HepG2 (cell line): ENCODE measurements around the gene EREG. TPM values are rescaled to one million over a fixed set of nuclear protein-coding genes. Genes with fewer than 3 reads are reported as not detected.

ENCODE experiments used
- polyA plus RNA-seq, 8 experiments: library from polyadenylated mRNA; depleted of rRNA in 3 of 8; stranded (reverse) in 7 of 8; unstranded in 1 of 8; fragments of >200 nt; fragmentation: Illumina TruSeq in 4 of 8; extraction: Trizol in 4 of 8; gene quantifications; 2 replicates each; pipeline versions ENCODE4 v1.2.1 to v1.2.3, GENCODE V29; 2011 to 2016; ENCODE audit warnings: low read depth in 4 of 8, missing spikeins in 1 of 8, mixed read lengths in 1 of 8; ENCODE audit not compliant: insufficient read depth in 1 of 8
- total RNA-seq, 5 experiments: library from RNA; depleted of rRNA; stranded (reverse); fragments of >200 nt; fragmentation: Illumina TruSeq; extraction: Trizol; gene quantifications; 2 replicates each; pipeline ENCODE4 v1.2.3, GENCODE V29; 2016; ENCODE audit warnings: low read depth in 1 of 5
- TF ChIP-seq, protein P1 (sequence below): sonication (generic); formaldehyde crosslinking; IDR thresholded peaks from 2 replicates; pipeline ENCODE4 v1.9.0; 2021; ENCODE audit warnings: missing genetic modification reagents, mild to moderate bottlenecking, borderline replicate concordance
- TF ChIP-seq, protein P2 (sequence below): sonication (generic); formaldehyde crosslinking; IDR thresholded peaks from 2 replicates; pipeline ENCODE4 v1.4.0; 2020; ENCODE audit warnings: missing genetic modification reagents
- TF ChIP-seq, protein P3 (sequence below): sonication (generic); formaldehyde crosslinking; IDR thresholded peaks from 2 replicates; pipeline ENCODE4 v1.9.0; 2021; ENCODE audit warnings: missing genetic modification reagents, borderline replicate concordance

EREG gene
- total and polyA plus RNA-seq, 2 of the 13 experiments (the other 11 are each of a cell fraction or from before 2014, with no cell fraction given): 0.11 to 0.13 TPM

DNA sequence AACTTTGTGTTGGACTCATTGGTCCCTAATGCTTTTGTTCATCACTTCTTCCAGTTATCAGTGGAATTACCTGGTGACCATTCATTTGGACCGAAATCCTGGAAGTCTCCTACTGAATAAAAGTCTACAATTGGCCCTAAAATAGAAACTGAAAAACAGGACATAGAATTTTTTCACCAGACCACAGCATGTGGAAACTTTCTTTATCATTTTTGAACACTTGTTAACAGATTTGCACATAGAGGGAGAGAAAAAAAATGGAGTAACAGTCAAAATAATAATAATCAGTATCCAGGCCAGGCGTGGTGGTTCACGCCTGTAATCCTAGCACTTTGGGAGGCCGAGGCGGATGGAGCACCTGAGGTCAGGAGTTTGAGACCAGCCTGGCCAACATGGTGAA, 49.6 kb upstream of the EREG start (continued):
- TF ChIP-seq, protein P1, sequence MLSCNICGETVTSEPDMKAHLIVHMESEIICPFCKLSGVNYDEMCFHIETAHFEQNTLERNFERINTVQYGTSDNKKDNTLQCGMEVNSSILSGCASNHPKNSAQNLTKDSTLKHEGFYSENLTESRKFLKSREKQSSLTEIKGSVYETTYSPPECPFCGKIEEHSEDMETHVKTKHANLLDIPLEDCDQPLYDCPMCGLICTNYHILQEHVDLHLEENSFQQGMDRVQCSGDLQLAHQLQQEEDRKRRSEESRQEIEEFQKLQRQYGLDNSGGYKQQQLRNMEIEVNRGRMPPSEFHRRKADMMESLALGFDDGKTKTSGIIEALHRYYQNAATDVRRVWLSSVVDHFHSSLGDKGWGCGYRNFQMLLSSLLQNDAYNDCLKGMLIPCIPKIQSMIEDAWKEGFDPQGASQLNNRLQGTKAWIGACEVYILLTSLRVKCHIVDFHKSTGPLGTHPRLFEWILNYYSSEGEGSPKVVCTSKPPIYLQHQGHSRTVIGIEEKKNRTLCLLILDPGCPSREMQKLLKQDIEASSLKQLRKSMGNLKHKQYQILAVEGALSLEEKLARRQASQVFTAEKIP (CRISPR knock-in tag): no peak
- TF ChIP-seq, protein P2, sequence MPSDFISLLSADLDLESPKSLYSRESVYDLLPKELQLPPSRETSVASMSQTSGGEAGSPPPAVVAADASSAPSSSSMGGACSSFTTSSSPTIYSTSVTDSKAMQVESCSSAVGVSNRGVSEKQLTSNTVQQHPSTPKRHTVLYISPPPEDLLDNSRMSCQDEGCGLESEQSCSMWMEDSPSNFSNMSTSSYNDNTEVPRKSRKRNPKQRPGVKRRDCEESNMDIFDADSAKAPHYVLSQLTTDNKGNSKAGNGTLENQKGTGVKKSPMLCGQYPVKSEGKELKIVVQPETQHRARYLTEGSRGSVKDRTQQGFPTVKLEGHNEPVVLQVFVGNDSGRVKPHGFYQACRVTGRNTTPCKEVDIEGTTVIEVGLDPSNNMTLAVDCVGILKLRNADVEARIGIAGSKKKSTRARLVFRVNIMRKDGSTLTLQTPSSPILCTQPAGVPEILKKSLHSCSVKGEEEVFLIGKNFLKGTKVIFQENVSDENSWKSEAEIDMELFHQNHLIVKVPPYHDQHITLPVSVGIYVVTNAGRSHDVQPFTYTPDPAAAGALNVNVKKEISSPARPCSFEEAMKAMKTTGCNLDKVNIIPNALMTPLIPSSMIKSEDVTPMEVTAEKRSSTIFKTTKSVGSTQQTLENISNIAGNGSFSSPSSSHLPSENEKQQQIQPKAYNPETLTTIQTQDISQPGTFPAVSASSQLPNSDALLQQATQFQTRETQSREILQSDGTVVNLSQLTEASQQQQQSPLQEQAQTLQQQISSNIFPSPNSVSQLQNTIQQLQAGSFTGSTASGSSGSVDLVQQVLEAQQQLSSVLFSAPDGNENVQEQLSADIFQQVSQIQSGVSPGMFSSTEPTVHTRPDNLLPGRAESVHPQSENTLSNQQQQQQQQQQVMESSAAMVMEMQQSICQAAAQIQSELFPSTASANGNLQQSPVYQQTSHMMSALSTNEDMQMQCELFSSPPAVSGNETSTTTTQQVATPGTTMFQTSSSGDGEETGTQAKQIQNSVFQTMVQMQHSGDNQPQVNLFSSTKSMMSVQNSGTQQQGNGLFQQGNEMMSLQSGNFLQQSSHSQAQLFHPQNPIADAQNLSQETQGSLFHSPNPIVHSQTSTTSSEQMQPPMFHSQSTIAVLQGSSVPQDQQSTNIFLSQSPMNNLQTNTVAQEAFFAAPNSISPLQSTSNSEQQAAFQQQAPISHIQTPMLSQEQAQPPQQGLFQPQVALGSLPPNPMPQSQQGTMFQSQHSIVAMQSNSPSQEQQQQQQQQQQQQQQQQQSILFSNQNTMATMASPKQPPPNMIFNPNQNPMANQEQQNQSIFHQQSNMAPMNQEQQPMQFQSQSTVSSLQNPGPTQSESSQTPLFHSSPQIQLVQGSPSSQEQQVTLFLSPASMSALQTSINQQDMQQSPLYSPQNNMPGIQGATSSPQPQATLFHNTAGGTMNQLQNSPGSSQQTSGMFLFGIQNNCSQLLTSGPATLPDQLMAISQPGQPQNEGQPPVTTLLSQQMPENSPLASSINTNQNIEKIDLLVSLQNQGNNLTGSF: no peak
- TF ChIP-seq, protein P3, sequence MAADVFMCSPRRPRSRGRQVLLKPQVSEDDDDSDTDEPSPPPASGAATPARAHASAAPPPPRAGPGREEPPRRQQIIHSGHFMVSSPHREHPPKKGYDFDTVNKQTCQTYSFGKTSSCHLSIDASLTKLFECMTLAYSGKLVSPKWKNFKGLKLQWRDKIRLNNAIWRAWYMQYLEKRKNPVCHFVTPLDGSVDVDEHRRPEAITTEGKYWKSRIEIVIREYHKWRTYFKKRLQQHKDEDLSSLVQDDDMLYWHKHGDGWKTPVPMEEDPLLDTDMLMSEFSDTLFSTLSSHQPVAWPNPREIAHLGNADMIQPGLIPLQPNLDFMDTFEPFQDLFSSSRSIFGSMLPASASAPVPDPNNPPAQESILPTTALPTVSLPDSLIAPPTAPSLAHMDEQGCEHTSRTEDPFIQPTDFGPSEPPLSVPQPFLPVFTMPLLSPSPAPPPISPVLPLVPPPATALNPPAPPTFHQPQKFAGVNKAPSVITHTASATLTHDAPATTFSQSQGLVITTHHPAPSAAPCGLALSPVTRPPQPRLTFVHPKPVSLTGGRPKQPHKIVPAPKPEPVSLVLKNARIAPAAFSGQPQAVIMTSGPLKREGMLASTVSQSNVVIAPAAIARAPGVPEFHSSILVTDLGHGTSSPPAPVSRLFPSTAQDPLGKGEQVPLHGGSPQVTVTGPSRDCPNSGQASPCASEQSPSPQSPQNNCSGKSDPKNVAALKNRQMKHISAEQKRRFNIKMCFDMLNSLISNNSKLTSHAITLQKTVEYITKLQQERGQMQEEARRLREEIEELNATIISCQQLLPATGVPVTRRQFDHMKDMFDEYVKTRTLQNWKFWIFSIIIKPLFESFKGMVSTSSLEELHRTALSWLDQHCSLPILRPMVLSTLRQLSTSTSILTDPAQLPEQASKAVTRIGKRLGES (CRISPR knock-in tag): no peak
